22Rv1 (cell line): ENCODE results near the gene ZNF652.

Experiments
- ZFX ChIP-seq: fragments of 450-650 bp; IDR thresholded peaks from 2 replicates; pipeline ENCODE4 v1.6.1; 2017; ENCODE audit warnings: antibody characterized with exemption, borderline replicate concordance
- TF ChIP-seq, protein P1 (sequence below): fragments of 450-650 bp; IDR thresholded peaks from 2 replicates; pipeline ENCODE4 v1.5.1; 2017; ENCODE audit warnings: mild to moderate bottlenecking

DNA sequence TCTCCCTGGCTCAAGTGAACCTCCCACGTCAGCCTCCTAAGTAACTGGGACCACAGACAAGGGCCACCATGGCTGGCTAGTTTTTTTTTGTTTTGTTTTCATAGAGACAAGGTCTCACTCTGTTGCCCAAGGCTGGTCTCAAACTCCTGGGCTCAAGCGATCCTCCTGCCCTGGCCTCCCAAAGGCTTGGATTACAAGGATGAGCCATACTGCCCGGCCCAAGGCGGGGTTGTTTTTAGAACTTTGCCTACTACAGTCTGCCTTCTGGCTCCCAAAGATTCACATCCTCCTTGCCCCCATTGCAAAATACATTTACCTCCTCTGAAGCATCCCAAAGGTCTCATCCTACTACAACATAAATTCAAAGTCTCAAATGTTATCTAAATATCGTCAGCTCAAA, 82.0 kb downstream of the ZNF652 start:
- no peak for TF ChIP-seq ZFX
- TF ChIP-seq, protein P1, sequence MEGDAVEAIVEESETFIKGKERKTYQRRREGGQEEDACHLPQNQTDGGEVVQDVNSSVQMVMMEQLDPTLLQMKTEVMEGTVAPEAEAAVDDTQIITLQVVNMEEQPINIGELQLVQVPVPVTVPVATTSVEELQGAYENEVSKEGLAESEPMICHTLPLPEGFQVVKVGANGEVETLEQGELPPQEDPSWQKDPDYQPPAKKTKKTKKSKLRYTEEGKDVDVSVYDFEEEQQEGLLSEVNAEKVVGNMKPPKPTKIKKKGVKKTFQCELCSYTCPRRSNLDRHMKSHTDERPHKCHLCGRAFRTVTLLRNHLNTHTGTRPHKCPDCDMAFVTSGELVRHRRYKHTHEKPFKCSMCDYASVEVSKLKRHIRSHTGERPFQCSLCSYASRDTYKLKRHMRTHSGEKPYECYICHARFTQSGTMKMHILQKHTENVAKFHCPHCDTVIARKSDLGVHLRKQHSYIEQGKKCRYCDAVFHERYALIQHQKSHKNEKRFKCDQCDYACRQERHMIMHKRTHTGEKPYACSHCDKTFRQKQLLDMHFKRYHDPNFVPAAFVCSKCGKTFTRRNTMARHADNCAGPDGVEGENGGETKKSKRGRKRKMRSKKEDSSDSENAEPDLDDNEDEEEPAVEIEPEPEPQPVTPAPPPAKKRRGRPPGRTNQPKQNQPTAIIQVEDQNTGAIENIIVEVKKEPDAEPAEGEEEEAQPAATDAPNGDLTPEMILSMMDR: no peak
